HL-60 (cell line): ENCODE data around the gene SCAMP2.

Experiments
- DNase-seq, 2 experiments: peaks; one replicate each; pipeline ENCODE4 v3.0.0-alpha.2; 2010 to 2020; ENCODE audit warnings: low read depth in 1 of 2, low spot score in 1 of 2
- H3K27ac ChIP-seq: fragments of 250-450 bp; sonication (Bioruptor Pico); replicated peaks from 2 replicates; pipeline ENCODE4 v1.5.1; 2020; ENCODE audit warnings: mild to moderate bottlenecking, moderate library complexity
- H3K27me3 ChIP-seq: fragments of 250-450 bp; sonication (Bioruptor Pico); 2 replicates; pipeline ENCODE4 v1.5.1; 2021; ENCODE audit warnings: mild to moderate bottlenecking, moderate library complexity; ENCODE audit not compliant: insufficient read depth, poor library complexity, severe bottlenecking
- H3K4me3 ChIP-seq: replicated peaks from 2 replicates; pipeline ENCODE4 v1.5.1; 2011; ENCODE audit warnings: mild to moderate bottlenecking, control low read depth, low read length; ENCODE audit not compliant: insufficient read depth
- CTCF ChIP-seq: IDR thresholded peaks from one replicate; pipeline ENCODE4 v1.5.1; 2011; ENCODE audit warnings: low read length, control low read depth, inconsistent platforms; ENCODE audit not compliant: insufficient read depth
- GABPA ChIP-seq: IDR thresholded peaks from 2 replicates; pipeline ENCODE4 v1.6.1; 2012; ENCODE audit warnings: low read depth
- POLR2AphosphoS5 ChIP-seq: IDR thresholded peaks from 2 replicates; pipeline ENCODE4 v1.6.1; 2012; ENCODE audit warnings: low read depth
- REST ChIP-seq: IDR thresholded peaks from 2 replicates; pipeline ENCODE4 v1.6.1; 2012; ENCODE audit warnings: low read depth; ENCODE audit not compliant: insufficient replicate concordance
- SPI1 ChIP-seq: IDR thresholded peaks from 2 replicates; pipeline ENCODE4 v1.6.1; 2012; ENCODE audit warnings: low read depth, mild to moderate bottlenecking, borderline replicate concordance

Gene SCAMP2

GRCh38 chr15:74885461-74885860 is 12.3 kb upstream of the SCAMP2 start:
- Histone ChIP-seq H3K27me3 (no peaks in the 10 kb centered on the region), H3K4me3 (no peak overlapping the region), H3K27ac (no peak overlapping the region)
- no peak for DNase-seq
- TF ChIP-seq GABPA (no peak), POLR2AphosphoS5 (no peak), REST (no peak), SPI1 (no peak), CTCF (no peak)

- H3K27me3 ChIP-seq, result no peaks in the 10 kb centered on the region
- H3K4me3 ChIP-seq, result no peak overlapping the region
- TF ChIP-seq GABPA (no peak), POLR2AphosphoS5 (no peak), REST (no peak), SPI1 (no peak), CTCF (no peak)
- no peak for DNase-seq
- no peak overlapping the region for H3K27ac ChIP-seq
Observed at GRCh38 chr15:74884428-74885223, 11.5 kb upstream of the SCAMP2 start.

DNA sequence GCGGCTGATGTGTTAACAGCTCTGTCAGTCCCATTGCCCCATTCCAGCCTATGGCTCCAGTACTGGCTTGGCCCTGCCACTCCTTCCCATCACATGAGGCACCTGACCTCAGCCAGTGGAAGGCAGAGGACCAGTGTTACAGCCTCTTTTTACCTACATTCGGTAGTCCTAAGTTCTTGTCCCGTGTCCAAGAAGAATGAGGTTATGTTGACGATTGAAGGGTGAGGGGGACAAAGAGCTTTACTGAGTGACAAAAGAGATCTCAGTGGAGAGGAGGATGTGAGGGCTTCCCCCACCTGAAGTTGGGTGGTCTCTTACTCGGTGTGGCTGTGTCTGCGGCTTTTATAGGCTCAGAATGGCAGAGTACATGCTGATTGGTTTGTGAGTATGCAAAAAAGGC is 9.4 kb upstream of the SCAMP2 start:
- no peaks in the 10 kb centered on the region for H3K27me3 ChIP-seq
- no peak overlapping the region for H3K4me3 ChIP-seq
- no peak for DNase-seq
- H3K27ac ChIP-seq, result no peak overlapping the region
- TF ChIP-seq REST, result no peak
- no peak for TF ChIP-seq CTCF
- TF ChIP-seq POLR2AphosphoS5, result no peak
- no peak for TF ChIP-seq SPI1
- TF ChIP-seq GABPA, result no peak
